ENCODE measurements around the gene SYNE2. TPM values are rescaled to one million over a fixed set of nuclear protein-coding genes. Genes with fewer than 3 reads are reported as not detected.

Gene SYNE2
- total and polyA plus RNA-seq, 2 of the 8 experiments (the other 6 are each of a cell fraction or from before 2014, with no cell fraction given): 32.6 to 46.1 TPM

DNA sequence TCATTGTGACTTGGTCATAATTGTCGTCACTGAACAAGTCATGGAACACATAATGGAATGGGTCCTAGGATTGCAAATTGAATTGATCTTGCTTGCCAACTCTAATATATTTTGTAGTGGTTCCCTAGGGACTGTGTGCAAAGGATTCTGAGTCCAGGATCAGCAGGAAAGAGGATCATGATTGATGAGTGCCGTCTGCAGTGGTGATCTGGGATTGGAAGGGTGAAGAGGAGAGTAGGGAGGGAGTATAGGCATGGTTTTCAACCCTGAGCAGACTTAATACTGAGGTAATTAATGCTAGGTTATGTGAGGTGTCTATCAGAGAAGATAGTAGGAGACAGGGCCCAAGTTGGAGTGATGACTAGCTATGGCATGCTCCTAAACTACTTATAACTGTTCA is 272.5 kb downstream of the SYNE2 start:
- Histone ChIP-seq H3K4ac (replicated peaks; ENCODE audit: insufficient read length, low read depth, low read length) (no peak overlapping the region), H4K91ac (replicated peaks; ENCODE audit: insufficient read length, low read length) (no peak overlapping the region), H3K27me3 (replicated peaks in 1 of 4; ENCODE audit: control insufficient read depth in 3 of 4, extremely low read depth in 1 of 4, insufficient read depth in 3 of 4, low read length in 3 of 4) (no peaks in the 10 kb centered on the region), H2AFZ (ENCODE audit: low read length) (no peak overlapping the region), H3K79me1 (ENCODE audit: low read depth, low read length) (no peaks in the 10 kb centered on the region), H3K14ac (ENCODE audit: insufficient read length) (no peak overlapping the region), H3K4me3 (ENCODE audit: extremely low read depth in 1 of 4, insufficient read depth in 2 of 4, low read depth in 3 of 4, low read length in 4 of 4) (no peak overlapping the region), H2BK5ac (ENCODE audit: low read depth, low read length) (no peak overlapping the region), H3K18ac (ENCODE audit: extremely low read depth, low read length) (no peak overlapping the region), H3K23me2 (ENCODE audit: low read depth, low read length) (no peaks in the 10 kb centered on the region), H2BK120ac (replicated peaks; ENCODE audit: low read depth, low read length) (no peak overlapping the region), H3K36me3 (ENCODE audit: control insufficient read depth in 2 of 4, insufficient read depth in 4 of 4, low read length in 3 of 4) (peaks cover 7 to 34% (median 25%) of the 10 kb centered on the region in 4 experiments), H3K4me1 (replicated peaks in 1 of 4; ENCODE audit: control insufficient read depth in 3 of 4, insufficient read depth in 4 of 4, low read length in 3 of 4) (no peaks in the 10 kb centered on the region), H3K23ac (ENCODE audit: insufficient read length) (no peak overlapping the region), H3K9me3 (ENCODE audit: insufficient read depth in 2 of 2, low read depth in 1 of 2, low read length in 1 of 2) (no peaks in the 10 kb centered on the region), H4K8ac (ENCODE audit: extremely low read depth, insufficient read depth, low read length) (no peak overlapping the region), H2BK12ac (ENCODE audit: low read depth, low read length) (no peak overlapping the region), H2AK5ac (ENCODE audit: low read depth, low read length) (no peak overlapping the region), H3K27ac (ENCODE audit: low read depth, low read length) (no peak overlapping the region), H2BK20ac (ENCODE audit: low read length) (no peak overlapping the region), H4K20me1 (replicated peaks in 1 of 2; ENCODE audit: control insufficient read depth in 1 of 2, insufficient read depth in 2 of 2, low read length in 2 of 2) (no peaks in the 10 kb centered on the region), H3K56ac (replicated peaks; ENCODE audit: insufficient read length, low read depth, low read length) (no peak overlapping the region), H3K9ac (replicated peaks in 1 of 4; ENCODE audit: extremely low read depth in 1 of 4, low read depth in 3 of 4, low read length in 3 of 4) (no peak overlapping the region), H4K5ac (ENCODE audit: insufficient read length, low read depth, low read length) (no peak overlapping the region), H3K4me2 (ENCODE audit: insufficient read depth in 1 of 2, low read depth in 2 of 2, low read length in 2 of 2) (no peak overlapping the region), H3K79me2 (ENCODE audit: control insufficient read depth in 1 of 2, insufficient read depth in 2 of 2, low read length in 2 of 2) (no peaks in the 10 kb centered on the region), H2BK15ac (ENCODE audit: low read length) (no peak overlapping the region)
- 88% methylated on average over 2 of the region's 2 CpGs; no CpG with 5 or more reads in 1 of the 2 experiments for WGBS, 2 experiments (ENCODE audit: extremely low coverage in 1 of 2, insufficient coverage in 1 of 2, insufficient read length in 1 of 2, insufficient replicate concordance in 2 of 2, low coverage in 1 of 2, low lambda C conversion rate in 2 of 2, missing lambda C conversion rate in 1 of 2)
- DNase-seq (ENCODE audit: low read depth in 1 of 2, low spot score in 2 of 2) (no peak), FAIRE-seq (no peak)
- ChIA-PET CTCF (ENCODE audit: partially characterized antibody) (interaction anchor here (1.1 to 1.6 kb wide), 2 partner anchors 12 to 180 kb away, joined by 3 to 5 read pairs; no protein-coding TSS in a partner anchor), POLR2A (ENCODE audit: partially characterized antibody) (no interaction called here)
- TF ChIP-seq, protein P1, sequence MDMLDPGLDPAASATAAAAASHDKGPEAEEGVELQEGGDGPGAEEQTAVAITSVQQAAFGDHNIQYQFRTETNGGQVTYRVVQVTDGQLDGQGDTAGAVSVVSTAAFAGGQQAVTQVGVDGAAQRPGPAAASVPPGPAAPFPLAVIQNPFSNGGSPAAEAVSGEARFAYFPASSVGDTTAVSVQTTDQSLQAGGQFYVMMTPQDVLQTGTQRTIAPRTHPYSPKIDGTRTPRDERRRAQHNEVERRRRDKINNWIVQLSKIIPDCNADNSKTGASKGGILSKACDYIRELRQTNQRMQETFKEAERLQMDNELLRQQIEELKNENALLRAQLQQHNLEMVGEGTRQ (IDR thresholded peaks at IDR 0.05; ENCODE audit: low read length): no peak
- TF ChIP-seq RFX5 (IDR thresholded peaks at IDR 0.05; ENCODE audit: borderline replicate concordance, low read depth, low read length) (no peak), SRF (IDR thresholded peaks at IDR 0.05; ENCODE audit: low read depth, low read length) (no peak), CREB1 (IDR thresholded peaks at IDR 0.05) (no peak), CEBPB (IDR thresholded peaks at IDR 0.05; ENCODE audit: low read depth, low read length) (no peak), SIX5 (IDR thresholded peaks at IDR 0.05; ENCODE audit: low read depth, low read length) (no peak), KDM1A (IDR thresholded peaks at IDR 0.05; ENCODE audit: borderline replicate concordance, low read length) (no peak)
- TF ChIP-seq, protein P2, sequence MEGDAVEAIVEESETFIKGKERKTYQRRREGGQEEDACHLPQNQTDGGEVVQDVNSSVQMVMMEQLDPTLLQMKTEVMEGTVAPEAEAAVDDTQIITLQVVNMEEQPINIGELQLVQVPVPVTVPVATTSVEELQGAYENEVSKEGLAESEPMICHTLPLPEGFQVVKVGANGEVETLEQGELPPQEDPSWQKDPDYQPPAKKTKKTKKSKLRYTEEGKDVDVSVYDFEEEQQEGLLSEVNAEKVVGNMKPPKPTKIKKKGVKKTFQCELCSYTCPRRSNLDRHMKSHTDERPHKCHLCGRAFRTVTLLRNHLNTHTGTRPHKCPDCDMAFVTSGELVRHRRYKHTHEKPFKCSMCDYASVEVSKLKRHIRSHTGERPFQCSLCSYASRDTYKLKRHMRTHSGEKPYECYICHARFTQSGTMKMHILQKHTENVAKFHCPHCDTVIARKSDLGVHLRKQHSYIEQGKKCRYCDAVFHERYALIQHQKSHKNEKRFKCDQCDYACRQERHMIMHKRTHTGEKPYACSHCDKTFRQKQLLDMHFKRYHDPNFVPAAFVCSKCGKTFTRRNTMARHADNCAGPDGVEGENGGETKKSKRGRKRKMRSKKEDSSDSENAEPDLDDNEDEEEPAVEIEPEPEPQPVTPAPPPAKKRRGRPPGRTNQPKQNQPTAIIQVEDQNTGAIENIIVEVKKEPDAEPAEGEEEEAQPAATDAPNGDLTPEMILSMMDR (IDR thresholded peaks at IDR 0.05; ENCODE audit: control extremely low read depth in 1 of 3, insufficient read depth in 1 of 3, low read depth in 1 of 3, low read length in 3 of 3): no peak
- TF ChIP-seq, protein P3, sequence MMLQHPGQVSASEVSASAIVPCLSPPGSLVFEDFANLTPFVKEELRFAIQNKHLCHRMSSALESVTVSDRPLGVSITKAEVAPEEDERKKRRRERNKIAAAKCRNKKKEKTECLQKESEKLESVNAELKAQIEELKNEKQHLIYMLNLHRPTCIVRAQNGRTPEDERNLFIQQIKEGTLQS (IDR thresholded peaks at IDR 0.05; ENCODE audit: insufficient read depth, low read depth, low read length): no peak
- TF ChIP-seq, protein P4, sequence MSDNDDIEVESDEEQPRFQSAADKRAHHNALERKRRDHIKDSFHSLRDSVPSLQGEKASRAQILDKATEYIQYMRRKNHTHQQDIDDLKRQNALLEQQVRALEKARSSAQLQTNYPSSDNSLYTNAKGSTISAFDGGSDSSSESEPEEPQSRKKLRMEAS (IDR thresholded peaks at IDR 0.05): no peak

Measured in H1 (cell line).